OCI-M2 (cell line): ENCODE data around the gene ARID1B.
"Not testable (repeated sequence)": the region's sequence is repeated elsewhere in the genome, so short reads cannot be mapped to it uniquely, and the experiment has no call there.

ENCODE experiments used
- DNase-seq: peaks from one replicate; lab custom pipeline; 2025; ENCODE audit not compliant: unreplicated experiment; lab: John Stamatoyannopoulos, UW

The ARID1B gene

GRCh38 chr6:157121897-157122296, 344.7 kb downstream of the ARID1B start:
- no peak for DNase-seq

- DNase-seq: no peak
Measured at GRCh38 chr6:157123234-157123633, 346.1 kb downstream of the ARID1B start.

- no peak for DNase-seq
Measured at GRCh38 chr6:157124485-157125254, 347.5 kb downstream of the ARID1B start.

- DNase-seq: no peak
Measured at GRCh38 chr6:157125531-157125930, 348.4 kb downstream of the ARID1B start.

GRCh38 chr6:157126183-157127098, 349.3 kb downstream of the ARID1B start:
- DNase-seq: no peak

GRCh38 chr6:157128235-157128775, 351.1 kb downstream of the ARID1B start:
- DNase-seq: no peak

GRCh38 chr6:157131250-157131649, 354.1 kb downstream of the ARID1B start:
- no peak for DNase-seq

GRCh38 chr6:157133856-157134255, 356.7 kb downstream of the ARID1B start:
- DNase-seq: no peak

GRCh38 chr6:157134402-157135047, 357.3 kb downstream of the ARID1B start:
- no peak for DNase-seq

GRCh38 chr6:157135691-157136090, 358.5 kb downstream of the ARID1B start:
- no peak for DNase-seq

- DNase-seq: no peak
Measured at GRCh38 chr6:157137501-157137900, 360.3 kb downstream of the ARID1B start.

- DNase-seq: no peak
Measured at GRCh38 chr6:157139054-157139708, 362.0 kb downstream of the ARID1B start.

GRCh38 chr6:157143171-157143889, 366.2 kb downstream of the ARID1B start:
- DNase-seq: no peak

GRCh38 chr6:157143890-157144798, 367.0 kb downstream of the ARID1B start:
- no peak for DNase-seq

GRCh38 chr6:157144859-157145568, 367.8 kb downstream of the ARID1B start:
- no peak for DNase-seq

- DNase-seq: no peak
Measured at GRCh38 chr6:157145656-157146285, 368.6 kb downstream of the ARID1B start.

GRCh38 chr6:157147054-157148026, 370.2 kb downstream of the ARID1B start:
- DNase-seq: not testable (repeated sequence)
